Stimulated activated CD8-positive, alpha-beta memory T cell treated with anti-CD3 and anti-CD28 coated beads, Interleukin-2, amount 100 ng/mL, for 1 hour (primary cell): Measurements from ENCODE around the gene DCDC2.
"Not testable (repeated sequence)": the region's sequence is repeated elsewhere in the genome, so short reads cannot be mapped to it uniquely, and the experiment has no call there.

Experiments
- DNase-seq, 2 donors: peaks; one replicate each; pipeline ENCODE4 v3.0.0-alpha.2; 2020; ENCODE audit warnings: low read depth in 2 of 2

Gene DCDC2

DNA sequence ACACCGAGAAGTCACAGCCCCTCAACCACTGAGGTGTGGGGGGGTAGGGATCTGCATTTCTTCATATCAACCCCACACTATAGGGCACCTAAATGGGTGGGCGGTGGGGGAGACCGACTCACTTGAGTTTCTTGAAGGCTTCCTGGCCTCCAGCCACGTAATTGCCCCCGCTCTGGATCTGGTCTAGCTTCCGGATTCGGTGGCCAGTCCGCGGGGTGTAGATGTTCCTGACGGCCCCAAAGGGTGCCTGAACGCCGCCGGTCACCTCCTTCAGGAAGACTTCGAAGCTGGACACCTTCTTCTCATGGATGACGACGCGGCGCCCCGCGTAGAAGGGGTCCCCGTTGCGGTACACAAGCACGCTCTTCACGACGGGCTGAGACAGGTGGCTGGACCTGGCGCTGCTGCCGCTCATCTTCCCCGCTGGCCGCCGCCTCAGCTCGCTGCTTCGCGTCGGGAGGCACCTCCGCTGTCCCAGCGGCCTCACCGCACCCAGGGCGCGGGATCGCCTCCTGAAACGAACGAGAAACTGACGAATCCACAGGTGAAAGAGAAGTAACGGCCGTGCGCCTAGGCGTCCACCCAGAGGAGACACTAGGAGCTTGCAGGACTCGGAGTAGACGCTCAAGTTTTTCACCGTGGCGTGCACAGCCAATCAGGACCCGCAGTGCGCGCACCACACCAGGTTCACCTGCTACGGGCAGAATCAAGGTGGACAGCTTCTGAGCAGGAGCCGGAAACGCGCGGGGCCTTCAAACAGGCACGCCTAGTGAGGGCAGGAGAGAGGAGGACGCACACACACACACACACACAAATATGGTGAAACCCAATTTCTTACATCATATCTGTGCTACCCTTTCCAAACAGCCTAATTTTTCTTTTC lies at the start of gene DCDC2:
DCDC2 (minus strand) TSS at position 724 of the 883 bp plus-strand sequence; CDS start at position 415, 309 bp downstream.
- no peak for DNase-seq

DNA sequence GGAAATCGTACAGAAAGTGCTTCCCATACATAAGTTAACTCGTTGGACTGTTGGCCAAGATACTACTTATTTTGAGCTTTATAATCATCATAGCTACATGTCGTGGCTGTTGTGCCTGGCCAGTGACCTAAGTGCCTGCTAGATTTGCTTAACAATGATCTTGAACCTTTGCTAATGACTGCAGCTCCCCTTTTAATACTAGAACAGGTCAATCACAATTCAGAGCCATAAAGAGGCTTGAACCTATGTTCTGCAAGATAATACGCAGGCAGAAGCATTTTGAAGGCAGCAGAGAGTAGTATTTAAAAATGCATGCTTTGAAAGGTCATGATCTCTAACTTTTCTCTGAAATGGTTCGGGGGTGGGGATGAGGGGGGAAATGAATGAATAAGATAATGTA lies 47.4 kb upstream of the DCDC2 start:
- DNase-seq: no peak

DNA sequence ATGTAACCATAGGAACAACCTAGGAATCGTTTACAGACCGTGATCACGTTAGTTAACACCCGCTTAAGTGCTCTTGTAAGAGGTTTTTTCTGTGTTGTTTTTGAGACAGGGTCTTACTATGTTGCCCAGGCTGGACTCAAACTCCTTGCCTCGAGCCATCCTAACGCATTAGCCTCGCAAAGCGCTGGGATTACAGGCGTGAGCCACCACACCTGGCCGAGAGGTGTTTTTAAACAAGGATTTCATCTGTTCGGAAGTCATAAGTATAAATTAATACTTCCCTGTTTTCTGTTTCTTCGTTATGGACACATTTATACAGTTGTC lies 45.6 kb upstream of the DCDC2 start:
- no peak for DNase-seq

DNA sequence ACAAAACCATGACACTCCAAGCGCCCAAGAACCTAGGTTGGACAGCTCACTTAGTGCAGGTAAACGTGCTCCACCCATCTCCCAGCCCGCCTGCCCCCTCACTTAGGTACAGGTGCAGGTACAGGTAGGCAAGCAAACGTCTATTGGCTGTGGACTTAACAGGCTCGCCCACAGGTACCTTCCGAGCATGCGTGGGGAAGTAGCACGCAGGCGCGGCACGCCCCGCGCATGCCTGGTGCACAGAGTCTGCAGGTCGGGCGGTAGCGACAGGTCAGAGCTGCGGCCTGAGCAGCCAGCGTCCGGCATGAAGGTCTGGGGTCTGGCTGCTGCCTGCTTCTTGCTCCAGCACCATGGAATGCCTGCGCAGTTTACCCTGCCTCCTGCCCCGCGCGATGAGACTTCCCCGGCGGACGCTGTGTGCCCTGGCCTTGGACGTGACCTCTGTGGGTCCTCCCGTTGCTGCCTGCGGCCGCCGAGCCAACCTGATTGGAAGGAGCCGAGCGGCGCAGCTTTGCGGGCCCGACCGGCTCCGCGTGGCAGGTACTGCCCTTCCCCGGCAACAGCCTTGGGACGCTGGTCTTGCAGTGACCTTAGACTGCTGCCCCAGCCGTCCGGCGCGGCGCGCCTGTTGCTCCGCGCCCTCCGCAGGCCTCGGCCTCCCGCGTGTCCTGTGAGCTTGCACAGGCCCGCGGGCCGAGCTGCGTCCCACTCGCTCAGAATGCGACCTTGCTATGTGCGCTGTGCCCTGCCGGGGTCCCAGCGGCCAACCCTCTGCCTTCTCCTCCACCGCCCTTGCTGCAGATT lies 45.0 kb upstream of the DCDC2 start, which contains the start of gene MRS2:
MRS2 (plus strand) TSS at position 240 of the 804 bp plus-strand sequence; CDS start at position 351, 111 bp downstream.
- peak; percentile 59 to 61 for DNase-seq

DNA sequence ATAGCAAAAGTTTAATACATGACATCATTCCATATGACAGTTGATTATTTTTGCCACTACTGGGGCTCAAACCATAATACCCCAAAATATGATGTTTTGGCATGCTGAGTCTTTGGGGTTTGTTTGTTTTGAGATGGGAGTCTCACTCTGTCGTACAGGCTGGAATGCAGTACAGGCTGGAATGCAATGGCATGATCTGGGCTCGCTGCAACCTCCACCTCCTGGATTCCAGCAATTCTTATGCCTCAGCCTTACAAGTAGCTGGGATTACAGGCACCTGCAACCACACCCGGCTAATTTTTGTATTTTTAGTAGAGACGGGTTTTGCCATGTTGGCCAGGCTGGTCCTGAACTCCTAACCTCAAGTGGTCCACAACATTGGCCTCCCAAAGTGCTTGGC lies 43.6 kb upstream of the DCDC2 start:
- DNase-seq: no peak

DNA sequence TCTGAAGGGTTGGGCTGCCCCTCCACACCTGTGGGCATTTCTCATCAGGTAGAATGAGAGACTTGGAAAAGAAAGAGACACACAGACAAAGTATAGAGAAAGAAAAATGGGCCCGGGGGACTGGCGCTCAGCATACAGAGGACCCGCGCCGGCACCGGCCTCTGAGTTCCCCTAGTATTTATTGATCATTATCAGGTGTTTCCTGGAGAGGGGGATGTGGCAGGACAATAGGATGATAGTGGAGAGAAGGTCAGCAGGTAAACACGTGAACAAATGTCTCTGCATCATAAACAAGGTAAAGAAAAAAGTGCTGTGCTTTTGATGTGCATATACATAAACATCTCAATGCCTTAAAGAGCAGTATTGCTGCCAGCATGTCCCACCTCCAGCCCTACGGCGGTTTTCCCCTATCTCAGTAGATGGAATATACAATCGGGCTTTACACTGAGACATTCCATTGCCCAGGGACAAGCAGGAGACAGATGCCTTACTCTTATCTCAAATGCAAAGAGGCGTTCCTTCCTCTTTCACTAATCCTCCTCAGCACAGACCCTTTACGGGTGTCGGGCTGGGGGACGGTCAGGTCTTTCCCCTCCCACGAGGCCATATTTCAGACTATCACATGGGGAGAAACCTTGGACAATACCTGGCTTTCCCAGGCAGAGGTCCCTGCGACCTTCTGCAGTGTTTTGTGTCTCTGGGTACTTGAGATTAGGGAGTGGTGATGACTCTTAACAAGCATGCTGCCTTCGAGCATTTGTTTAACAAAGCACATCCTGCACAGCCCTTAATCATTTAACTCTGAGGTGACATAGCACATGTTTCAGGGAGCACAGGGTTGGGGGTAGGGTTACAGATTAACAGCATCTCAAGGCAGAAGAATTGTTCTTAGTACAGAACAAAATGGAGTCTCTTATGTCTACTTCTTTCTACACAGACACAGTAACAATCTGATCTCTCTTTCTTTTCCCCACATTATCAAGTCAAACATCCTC lies 42.5 kb upstream of the DCDC2 start:
- DNase-seq: not testable (repeated sequence)

DNA sequence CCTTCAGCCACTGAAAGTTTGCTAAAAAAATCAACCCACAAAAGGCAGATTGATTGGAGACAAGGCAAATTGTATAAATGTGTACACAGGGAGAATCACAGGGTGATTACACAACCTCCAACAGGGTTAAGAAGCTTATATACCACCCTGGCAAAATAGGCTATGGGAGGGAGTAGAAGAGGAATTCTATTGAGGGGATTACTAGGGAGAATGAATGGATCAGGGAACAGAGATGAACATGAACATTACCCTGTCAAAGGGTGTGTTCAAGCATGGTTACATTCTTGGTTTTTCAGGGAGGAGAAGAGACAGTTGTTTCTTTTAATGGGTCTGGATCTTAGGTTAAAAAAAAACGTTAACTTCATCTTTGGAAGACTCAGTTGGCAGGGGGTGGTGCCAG lies 39.8 kb upstream of the DCDC2 start:
- no peak for DNase-seq

DNA sequence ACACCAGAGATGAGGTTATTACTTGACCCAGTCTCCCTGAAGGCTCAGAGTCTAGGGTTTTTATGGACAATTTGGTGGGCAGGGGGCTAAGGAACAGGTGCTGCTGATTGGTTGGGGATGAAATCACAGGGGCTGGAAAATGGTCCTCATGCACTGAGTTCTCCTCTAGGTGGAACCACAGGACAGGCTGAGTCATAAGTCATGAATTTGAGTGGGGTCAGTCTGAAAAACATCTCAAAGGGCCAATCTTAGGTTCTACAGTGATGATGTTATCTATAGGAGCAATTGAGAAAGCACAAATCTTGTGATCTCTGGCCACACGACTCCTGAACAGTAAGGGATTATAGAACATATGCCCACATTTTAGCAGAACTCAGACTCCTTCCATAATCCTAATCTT lies 39.0 kb upstream of the DCDC2 start:
- DNase-seq: no peak

DNA sequence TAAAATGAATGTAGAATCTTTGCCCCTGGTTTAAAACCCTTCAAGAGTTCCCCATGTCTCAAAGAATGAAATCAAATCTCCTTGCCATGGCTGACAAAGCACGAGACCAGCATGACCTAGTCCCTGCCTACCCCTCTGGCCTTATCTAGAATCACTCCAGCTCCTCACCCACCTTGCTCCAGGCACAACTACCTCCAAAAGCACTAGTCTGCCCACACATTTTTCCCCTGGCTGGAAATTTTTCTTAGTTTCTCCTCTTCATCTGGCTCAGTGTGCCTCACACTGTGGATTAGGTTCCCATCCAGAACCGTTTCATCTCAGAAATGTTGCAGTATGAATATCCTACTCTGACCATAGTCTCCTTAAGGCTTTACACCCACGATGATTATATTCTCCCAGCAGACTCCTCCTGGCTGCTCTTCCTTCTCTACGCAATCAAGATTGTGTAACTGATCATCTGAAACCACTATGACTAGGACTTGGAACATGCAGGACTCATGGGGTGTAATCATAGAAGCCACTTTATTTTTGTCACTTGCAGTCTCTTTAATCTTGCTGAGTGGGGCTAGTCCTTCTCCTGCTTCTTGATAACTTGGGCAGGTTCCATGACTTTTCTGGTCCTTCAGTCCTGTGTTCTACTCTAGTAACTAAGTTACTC lies 37.0 kb upstream of the DCDC2 start:
- no peak for DNase-seq

DNA sequence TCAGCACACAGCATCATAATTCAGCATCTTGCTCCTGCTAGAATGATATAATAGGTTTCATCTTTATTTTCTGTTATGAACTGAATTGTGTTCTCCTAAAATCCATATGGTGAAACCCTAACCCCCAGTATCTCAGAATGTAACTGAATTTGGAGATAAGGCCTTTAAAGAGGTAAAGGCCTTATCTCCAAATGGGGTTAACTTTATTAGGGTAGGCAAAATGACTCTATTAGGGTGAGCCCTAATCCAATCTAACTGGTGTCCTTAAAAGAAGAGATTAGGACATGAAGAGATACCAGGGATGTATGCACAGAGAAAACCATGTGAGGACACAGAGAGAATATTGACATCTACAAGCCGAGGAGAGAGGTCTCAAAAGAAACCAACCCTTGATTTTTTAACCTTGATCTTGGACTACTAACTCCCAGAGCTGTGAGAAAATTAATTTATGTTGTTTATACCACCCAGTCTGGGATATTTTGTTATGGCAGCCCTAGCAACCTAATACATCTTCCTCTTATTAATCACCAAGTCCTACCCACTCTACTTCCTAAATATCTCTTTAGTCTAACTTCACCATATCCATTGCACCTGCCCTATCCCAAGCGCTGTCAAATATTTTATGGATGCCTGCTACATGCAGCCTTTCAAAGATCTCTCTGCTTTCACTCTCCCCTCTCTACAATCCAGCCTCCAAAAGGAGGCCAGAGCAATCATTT lies 36.4 kb upstream of the DCDC2 start:
- no peak for DNase-seq

DNA sequence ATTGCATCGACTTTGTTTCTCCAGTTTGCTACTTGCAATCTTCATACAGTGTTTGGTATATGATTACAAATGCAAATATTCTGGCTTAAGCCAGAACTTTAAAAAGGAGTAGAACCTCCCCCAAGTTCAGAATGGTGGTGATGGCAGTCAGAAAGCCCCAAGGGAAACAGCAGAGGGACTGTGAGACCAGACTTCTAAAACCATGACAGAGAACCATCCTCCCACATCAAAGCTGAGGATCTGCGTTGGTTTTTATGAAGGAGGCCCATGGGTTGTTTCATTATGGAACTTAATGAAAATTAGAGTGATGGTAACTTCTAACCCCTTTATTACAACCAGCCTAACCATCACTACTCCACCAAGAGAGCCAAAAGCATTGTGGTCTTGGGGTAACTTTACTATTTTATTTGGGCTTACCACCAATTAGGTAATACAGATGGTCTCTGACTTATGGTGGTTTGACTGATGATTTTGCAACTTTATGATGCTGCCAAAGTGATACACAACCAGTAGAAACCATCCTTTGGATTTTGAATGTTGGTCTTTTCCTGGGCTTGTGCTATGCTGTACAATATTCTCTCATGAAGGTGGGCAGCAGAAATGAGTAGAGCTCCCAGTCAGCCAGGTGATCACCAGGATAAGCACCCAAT lies 34.0 kb upstream of the DCDC2 start:
- no peak for DNase-seq

DNA sequence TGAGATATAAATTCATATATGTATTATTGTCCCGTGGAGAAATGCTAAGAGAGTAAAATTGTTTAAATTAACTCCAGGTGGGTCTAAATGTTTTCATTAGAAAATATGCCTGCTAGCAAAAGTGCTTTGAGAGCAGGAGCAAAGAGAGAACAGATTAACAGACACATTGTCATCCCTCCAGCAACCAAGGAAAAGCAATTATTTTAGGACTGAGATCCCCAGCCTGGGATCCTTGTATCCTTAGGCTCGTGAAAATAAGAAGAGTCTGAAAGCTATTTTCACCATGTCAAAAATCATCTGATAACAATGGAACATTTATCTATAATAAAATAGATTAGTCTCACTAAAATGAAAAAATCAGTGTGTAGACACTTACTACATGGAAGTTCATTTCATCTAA lies 33.3 kb upstream of the DCDC2 start:
- DNase-seq: no peak

DNA sequence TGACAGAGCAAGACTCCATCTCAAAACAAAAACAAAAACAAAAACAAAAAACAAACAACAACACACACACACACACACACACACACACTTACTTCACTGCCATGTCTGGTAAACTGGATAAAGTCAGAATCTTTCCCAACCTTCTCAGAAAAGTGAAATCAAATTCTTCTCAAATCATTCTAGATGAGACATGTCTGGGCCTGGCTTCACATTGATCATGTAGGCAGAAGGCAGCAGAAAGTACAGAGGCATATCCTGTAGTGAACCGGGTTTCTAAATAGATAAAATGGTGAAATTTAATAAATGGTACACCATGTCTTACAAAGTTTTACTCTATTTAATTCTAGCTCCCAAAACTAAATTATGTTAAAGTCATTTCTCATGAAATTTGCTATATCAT lies 30.0 kb upstream of the DCDC2 start:
- DNase-seq: no peak

DNA sequence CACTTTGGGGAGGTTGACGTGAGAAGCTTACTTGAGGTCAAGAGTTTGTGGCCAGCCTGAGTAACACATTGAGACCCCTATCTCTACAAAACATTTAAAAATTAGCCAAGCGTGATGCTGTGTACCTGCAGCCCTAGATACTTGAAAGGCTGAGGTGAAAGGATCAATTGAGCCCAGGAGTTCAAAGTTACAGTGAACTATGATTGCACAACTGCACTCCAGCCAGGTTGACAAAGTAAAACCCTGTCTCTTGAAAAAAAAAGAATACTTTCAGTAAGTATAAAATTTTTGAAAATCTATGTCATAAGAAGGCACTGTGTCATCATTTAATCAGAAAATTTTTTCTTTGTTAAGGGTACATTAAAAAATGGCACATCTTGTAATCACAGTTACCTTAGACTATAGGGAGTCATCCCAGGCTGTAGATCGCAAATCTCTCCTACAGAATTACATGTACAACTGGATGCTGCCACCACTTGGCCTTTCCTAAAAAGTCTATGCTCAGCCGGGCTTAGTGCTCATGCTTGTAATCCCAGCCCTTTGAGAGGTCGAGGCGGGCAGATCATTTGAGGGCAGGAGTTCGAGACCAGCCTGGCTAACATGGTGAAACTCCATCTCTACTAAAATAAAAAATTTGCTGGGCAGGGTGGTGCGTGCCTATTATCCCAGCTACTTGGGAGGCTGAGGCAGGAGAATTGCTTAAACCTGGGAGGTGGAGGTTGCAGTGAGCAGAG lies 27.8 kb upstream of the DCDC2 start:
- DNase-seq: no peak

DNA sequence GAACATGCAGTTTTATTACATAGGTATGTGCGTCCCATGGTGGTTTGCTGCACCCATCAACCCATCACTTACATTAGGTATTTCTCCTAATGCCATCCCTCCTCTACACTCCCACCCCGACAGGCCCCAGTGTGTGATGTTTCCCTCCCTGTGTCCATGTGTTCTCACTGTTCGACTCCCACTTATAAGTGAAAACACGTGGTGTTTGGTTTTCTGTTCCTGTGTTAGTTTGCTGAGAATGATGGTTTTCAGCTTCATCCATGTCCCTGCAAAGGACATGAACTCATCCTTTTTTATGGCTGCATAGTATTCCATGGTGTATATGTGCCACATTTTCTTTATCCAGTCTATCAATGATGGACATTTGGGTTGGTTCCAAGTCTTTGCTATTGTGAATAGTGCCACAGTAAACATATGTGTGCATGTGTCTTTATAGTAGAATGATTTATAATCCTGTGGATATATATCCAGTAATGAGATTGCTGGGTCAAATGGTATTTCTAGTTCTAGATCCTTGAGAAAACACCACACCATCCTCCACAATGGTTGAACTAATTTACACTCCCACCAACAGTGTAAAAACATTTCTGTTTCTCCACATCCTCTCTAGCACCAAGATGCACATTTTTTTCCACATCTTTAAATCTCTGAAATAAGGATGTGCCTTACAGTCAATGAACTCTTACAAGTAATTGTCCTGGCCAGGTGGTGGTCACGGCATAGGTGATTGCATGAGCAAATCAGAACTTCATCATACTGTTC lies 26.7 kb upstream of the DCDC2 start:
- not testable (repeated sequence) for DNase-seq

DNA sequence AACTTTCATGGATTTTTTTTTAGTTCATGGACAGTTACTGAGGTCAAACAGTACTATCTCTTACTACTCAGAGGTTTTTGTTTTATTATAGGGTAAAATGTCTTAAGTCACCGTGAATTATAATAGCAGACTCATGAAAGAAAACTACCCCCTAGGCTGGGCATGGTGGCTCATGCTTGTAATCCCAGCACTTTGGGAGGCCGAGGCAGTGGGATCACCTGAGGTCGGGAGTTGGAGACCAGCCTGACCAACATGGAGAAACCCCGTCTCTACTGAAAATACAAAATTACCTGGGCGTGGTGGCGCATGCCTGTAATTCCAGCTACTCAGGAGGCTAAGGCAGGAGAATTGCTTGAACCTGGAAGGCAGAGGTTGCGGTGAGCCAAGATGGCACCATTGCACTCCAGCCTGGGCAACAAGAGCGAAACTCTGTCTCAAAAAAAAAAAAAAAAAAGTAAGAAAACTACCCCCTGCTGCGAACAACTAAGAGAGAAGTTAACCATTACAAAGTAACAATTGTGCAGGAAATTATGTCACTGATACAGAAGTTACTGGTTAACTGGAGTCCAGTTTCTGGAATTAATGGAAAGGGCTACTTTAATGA lies 25.1 kb upstream of the DCDC2 start:
- not testable (repeated sequence) for DNase-seq

DNA sequence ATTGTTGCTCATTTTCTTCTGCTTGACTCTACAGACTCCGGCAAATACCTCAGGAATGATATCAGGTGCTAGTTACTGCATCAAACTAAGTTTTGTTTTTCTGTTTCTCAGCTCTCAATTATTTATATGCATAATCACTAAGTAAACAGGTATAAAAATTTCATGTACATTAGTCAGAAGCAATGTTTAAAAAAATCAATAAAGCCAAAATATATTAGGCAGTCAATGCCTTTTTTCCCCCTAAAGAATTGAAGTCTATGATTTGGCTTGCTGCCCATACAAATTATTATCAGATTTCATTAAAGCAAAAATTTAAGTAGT lies 24.3 kb upstream of the DCDC2 start:
- DNase-seq: no peak
